H9 (cell line): ENCODE data around the gene OMP. TPM values are rescaled to one million over a fixed set of nuclear protein-coding genes. Genes with fewer than 3 reads are reported as not detected.

Experiments
- DNase-seq: peaks from one replicate; pipeline ENCODE4 v3.0.0-alpha.2; 2017
- H2AFZ ChIP-seq: one replicate; pipeline ENCODE4 v1.6.1; 2013; ENCODE audit warnings: mild to moderate bottlenecking, low read length, control low read depth, moderate library complexity
- H2AK5ac ChIP-seq: 2 replicates; pipeline ENCODE4 v1.6.1; 2013; ENCODE audit warnings: low read length, control low read depth, mixed read lengths; ENCODE audit not compliant: insufficient read length
- H2BK120ac ChIP-seq: one replicate; pipeline ENCODE4 v1.6.1; 2013; ENCODE audit warnings: low read depth, mild to moderate bottlenecking, low read length, control low read depth, inconsistent platforms; ENCODE audit not compliant: poor library complexity, severe bottlenecking
- H2BK12ac ChIP-seq: 2 replicates; pipeline ENCODE4 v1.6.1; 2013; ENCODE audit warnings: low read length, control low read depth, mixed read lengths, low read depth; ENCODE audit not compliant: insufficient read length
- H2BK15ac ChIP-seq: 2 replicates; pipeline ENCODE4 v1.6.1; 2013; ENCODE audit warnings: low read depth, low read length, control low read depth
- H2BK20ac ChIP-seq: one replicate; pipeline ENCODE4 v1.6.1; 2013; ENCODE audit warnings: low read depth, mild to moderate bottlenecking, low read length, control low read depth, inconsistent platforms; ENCODE audit not compliant: poor library complexity, severe bottlenecking
- H2BK5ac ChIP-seq: 2 replicates; pipeline ENCODE4 v1.6.1; 2013; ENCODE audit warnings: low read length, control low read depth, mixed read lengths; ENCODE audit not compliant: insufficient read length
- H3K14ac ChIP-seq: 2 replicates; pipeline ENCODE4 v1.6.1; 2013; ENCODE audit warnings: low read length, control low read depth; ENCODE audit not compliant: insufficient read depth
- H3K18ac ChIP-seq: 2 replicates; pipeline ENCODE4 v1.6.1; 2013; ENCODE audit warnings: low read depth, mild to moderate bottlenecking, mixed read lengths, low read length, control low read depth; ENCODE audit not compliant: insufficient read length
- H3K23ac ChIP-seq: 2 replicates; pipeline ENCODE4 v1.6.1; 2013; ENCODE audit warnings: low read length, control low read depth, mixed read lengths, low read depth; ENCODE audit not compliant: insufficient read length
- H3K23me2 ChIP-seq: 2 replicates; pipeline ENCODE4 v1.6.1; 2013; ENCODE audit warnings: low read depth, mild to moderate bottlenecking, mixed read lengths, low read length, control low read depth; ENCODE audit not compliant: insufficient read length, poor library complexity, severe bottlenecking
- H3K27ac ChIP-seq: 2 replicates; pipeline ENCODE4 v1.5.1; 2013; ENCODE audit warnings: low read length, control low read depth, mixed read lengths, low read depth; ENCODE audit not compliant: insufficient read length
- H3K27me3 ChIP-seq: 2 replicates; pipeline ENCODE4 v1.6.1; 2013; ENCODE audit warnings: low read length, control low read depth, inconsistent platforms; ENCODE audit not compliant: insufficient read depth
- H3K4ac ChIP-seq: 2 replicates; pipeline ENCODE4 v1.6.1; 2013; ENCODE audit warnings: low read depth, mild to moderate bottlenecking, control low read depth, inconsistent platforms, low read length, moderate library complexity
- H3K4me1 ChIP-seq: 2 replicates; pipeline ENCODE4 v1.6.1; 2013; ENCODE audit warnings: low read length, control low read depth, inconsistent platforms; ENCODE audit not compliant: insufficient read depth
- H3K4me2 ChIP-seq: 2 replicates; pipeline ENCODE4 v1.6.1; 2013; ENCODE audit warnings: low read length, control low read depth, mixed read lengths; ENCODE audit not compliant: insufficient read length, insufficient read depth
- H3K56ac ChIP-seq: 2 replicates; pipeline ENCODE4 v1.6.1; 2013; ENCODE audit warnings: low read depth, mild to moderate bottlenecking, mixed read lengths, low read length, control low read depth; ENCODE audit not compliant: insufficient read length
- H3K79me1 ChIP-seq: 2 replicates; pipeline ENCODE4 v1.6.1; 2013; ENCODE audit warnings: low read depth, mild to moderate bottlenecking, moderate library complexity, low read length, control low read depth, inconsistent platforms; ENCODE audit not compliant: insufficient read depth, poor library complexity, severe bottlenecking
- H3K79me2 ChIP-seq: 2 replicates; pipeline ENCODE4 v1.6.1; 2013; ENCODE audit warnings: low read length, control low read depth, inconsistent platforms; ENCODE audit not compliant: insufficient read depth
- H3K9ac ChIP-seq: 2 replicates; pipeline ENCODE4 v1.6.1; 2013; ENCODE audit warnings: low read length, control low read depth, mixed read lengths; ENCODE audit not compliant: insufficient read length; ENCODE audit errors: extremely low read depth
- H3K9me3 ChIP-seq: one replicate; pipeline ENCODE4 v1.6.1; 2013; ENCODE audit warnings: low read depth, low read length, inconsistent platforms; ENCODE audit not compliant: control insufficient read depth
- H3T11ph ChIP-seq: one replicate; pipeline ENCODE4 v1.6.1; 2013; ENCODE audit warnings: mild to moderate bottlenecking, low read length, control low read depth, inconsistent platforms
- H4K20me1 ChIP-seq: one replicate; pipeline ENCODE4 v1.6.1; 2013; ENCODE audit not compliant: control insufficient read depth, insufficient read length, insufficient read depth
- H4K5ac ChIP-seq: 2 replicates; pipeline ENCODE4 v1.6.1; 2013; ENCODE audit warnings: low read depth, mild to moderate bottlenecking, mixed read lengths, low read length, control low read depth; ENCODE audit not compliant: insufficient read length
- H4K8ac ChIP-seq: replicated peaks from 2 replicates; pipeline ENCODE4 v1.6.1; 2013; ENCODE audit warnings: low read length, control low read depth, mixed read lengths, low read depth; ENCODE audit not compliant: insufficient read length
- H4K91ac ChIP-seq: 2 replicates; pipeline ENCODE4 v1.6.1; 2013; ENCODE audit warnings: low read depth, mild to moderate bottlenecking, moderate library complexity, mixed read lengths, low read length, control low read depth; ENCODE audit not compliant: insufficient read length
- H3K27ac Mint-ChIP-seq, 3 experiments: 2 replicates in 2 of 3; 3 replicates in 1 of 3; pipeline ENCODE4 v1.8.0; 2020 to 2021; ENCODE audit warnings: mixed read lengths in 3 of 3, mild to moderate bottlenecking in 1 of 3, moderate library complexity in 1 of 3
- H3K27me3 Mint-ChIP-seq: 2 replicates; pipeline ENCODE4 v1.8.0; 2021; ENCODE audit warnings: low read depth, mild to moderate bottlenecking, moderate library complexity, mixed read lengths
- H3K36me3 Mint-ChIP-seq, 3 experiments: 2 replicates in 2 of 3; 3 replicates in 1 of 3; pipeline ENCODE4 v1.8.0; 2020 to 2021; ENCODE audit warnings: low read depth in 3 of 3, mixed read lengths in 3 of 3; ENCODE audit not compliant: insufficient read depth in 1 of 3
- H3K4me1 Mint-ChIP-seq, 2 experiments: 2 replicates each; pipeline ENCODE4 v1.8.0; 2020; ENCODE audit warnings: mixed read lengths in 2 of 2
- H3K4me3 Mint-ChIP-seq, 2 experiments: 2 replicates in 1 of 2; 3 replicates in 1 of 2; pipeline ENCODE4 v1.8.0; 2020 to 2021; ENCODE audit warnings: mild to moderate bottlenecking in 2 of 2, mixed read lengths in 2 of 2, moderate library complexity in 1 of 2
- H3K9me3 Mint-ChIP-seq, 2 experiments: 2 replicates in 1 of 2; 3 replicates in 1 of 2; pipeline ENCODE4 v1.8.0; 2020; ENCODE audit warnings: mild to moderate bottlenecking in 2 of 2, mixed read lengths in 2 of 2, moderate library complexity in 1 of 2
- WGBS: extraction: QIAGEN DNeasy Blood & Tissue Kit; methylation state at CpG from one replicate; pipeline ENCODE4 v1.1.7; 2013; ENCODE audit warnings: missing lambda C conversion rate, low lambda C conversion rate, mixed read lengths; ENCODE audit not compliant: insufficient read length; ENCODE audit errors: extremely low coverage; 5-methylcytosine and 5-hydroxymethylcytosine counted together
- total RNA-seq: library from RNA; stranded (reverse); gene quantifications from 2 replicates; pipeline ENCODE4 v1.2.1, GENCODE V29; 2021
- TF ChIP-seq, protein P1 (sequence below): fragments of 200-600 bp; sonication (generic); conservative IDR thresholded peaks from 3 replicates; pipeline ENCODE4 v1.8.0; 2021; ENCODE audit warnings: antibody characterized with exemption, mild to moderate bottlenecking

Gene OMP
- total RNA-seq, 1 experiment from 2014 or later = not detected

GRCh38 chr11:77125191-77125590, 22.6 kb downstream of the OMP start:
- no peaks in the 10 kb centered on the region for H3K9me3 Mint-ChIP-seq
- H3K4me1 Mint-ChIP-seq = peaks cover 24 to 27% of the 10 kb centered on the region in 2 experiments
- H3K4ac ChIP-seq = no peak overlapping the region
- H2AFZ ChIP-seq = no peak overlapping the region
- no peak overlapping the region for H4K91ac ChIP-seq
- H3K27ac Mint-ChIP-seq = no peak overlapping the region
- no peaks in the 10 kb centered on the region for H3K79me1 ChIP-seq
- H3K4me2 ChIP-seq = no peak overlapping the region
- H3K23me2 ChIP-seq = peaks cover 8% of the 10 kb centered on the region
- H2BK12ac ChIP-seq = no peak overlapping the region
- no peaks in the 10 kb centered on the region for H3K9me3 ChIP-seq
- H3K27me3 Mint-ChIP-seq = peaks cover 5% of the 10 kb centered on the region; the same call in 1 of the 2 replicates
- H4K20me1 ChIP-seq = no peaks in the 10 kb centered on the region
- H3K4me1 ChIP-seq = no peaks in the 10 kb centered on the region
- no peak overlapping the region for H3T11ph ChIP-seq
- H4K5ac ChIP-seq = no peak overlapping the region
- no peak overlapping the region for H2BK5ac ChIP-seq
- H3K36me3 Mint-ChIP-seq = peaks cover 0 to 10% (median 6%) of the 10 kb centered on the region in 3 experiments; a peak in 6 of 7 replicates
- H3K9ac ChIP-seq = no peak overlapping the region
- TF ChIP-seq, protein P1, sequence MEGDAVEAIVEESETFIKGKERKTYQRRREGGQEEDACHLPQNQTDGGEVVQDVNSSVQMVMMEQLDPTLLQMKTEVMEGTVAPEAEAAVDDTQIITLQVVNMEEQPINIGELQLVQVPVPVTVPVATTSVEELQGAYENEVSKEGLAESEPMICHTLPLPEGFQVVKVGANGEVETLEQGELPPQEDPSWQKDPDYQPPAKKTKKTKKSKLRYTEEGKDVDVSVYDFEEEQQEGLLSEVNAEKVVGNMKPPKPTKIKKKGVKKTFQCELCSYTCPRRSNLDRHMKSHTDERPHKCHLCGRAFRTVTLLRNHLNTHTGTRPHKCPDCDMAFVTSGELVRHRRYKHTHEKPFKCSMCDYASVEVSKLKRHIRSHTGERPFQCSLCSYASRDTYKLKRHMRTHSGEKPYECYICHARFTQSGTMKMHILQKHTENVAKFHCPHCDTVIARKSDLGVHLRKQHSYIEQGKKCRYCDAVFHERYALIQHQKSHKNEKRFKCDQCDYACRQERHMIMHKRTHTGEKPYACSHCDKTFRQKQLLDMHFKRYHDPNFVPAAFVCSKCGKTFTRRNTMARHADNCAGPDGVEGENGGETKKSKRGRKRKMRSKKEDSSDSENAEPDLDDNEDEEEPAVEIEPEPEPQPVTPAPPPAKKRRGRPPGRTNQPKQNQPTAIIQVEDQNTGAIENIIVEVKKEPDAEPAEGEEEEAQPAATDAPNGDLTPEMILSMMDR = no peak
- H3K27ac ChIP-seq = no peak overlapping the region
- H3K18ac ChIP-seq = no peak overlapping the region
- H2AK5ac ChIP-seq = no peak overlapping the region
- H3K56ac ChIP-seq = no peak overlapping the region
- H2BK120ac ChIP-seq = no peak overlapping the region
- no peaks in the 10 kb centered on the region for H3K79me2 ChIP-seq
- no peak overlapping the region for H3K4me3 Mint-ChIP-seq
- no peak overlapping the region for H2BK20ac ChIP-seq
- H4K8ac ChIP-seq = no peak overlapping the region
- no peak overlapping the region for H2BK15ac ChIP-seq
- H3K14ac ChIP-seq = no peak overlapping the region
- no CpG with 5 or more reads among the region's 6 CpGs for WGBS
- DNase-seq = no peak
- H3K23ac ChIP-seq = no peak overlapping the region
- no peaks in the 10 kb centered on the region for H3K27me3 ChIP-seq
